Ishikawa (cell line): Measurements from ENCODE around the gene SRPK2.

ENCODE experiments used
- CEBPB ChIP-seq: IDR thresholded peaks from 2 replicates; pipeline ENCODE4 v1.6.1; 2012
- CREB1 ChIP-seq: IDR thresholded peaks from 2 replicates; pipeline ENCODE4 v1.6.1; 2012; ENCODE audit warnings: low read depth
- EGR1 ChIP-seq: IDR thresholded peaks from 2 replicates; pipeline ENCODE4 v1.6.1; 2012
- EP300 ChIP-seq: IDR thresholded peaks from 2 replicates; pipeline ENCODE4 v1.6.1; 2012; ENCODE audit warnings: borderline replicate concordance
- FOXM1 ChIP-seq: IDR thresholded peaks from 2 replicates; pipeline ENCODE4 v1.6.1; 2012; ENCODE audit warnings: low read depth, borderline replicate concordance
- NFIC ChIP-seq: IDR thresholded peaks from 2 replicates; pipeline ENCODE4 v1.6.1; 2012
- RAD21 ChIP-seq: IDR thresholded peaks from 2 replicates; pipeline ENCODE4 v1.6.1; 2012; ENCODE audit warnings: low read depth
- TAF1 ChIP-seq: IDR thresholded peaks from 2 replicates; pipeline ENCODE4 v1.6.1; 2012; ENCODE audit warnings: low read depth, mild to moderate bottlenecking
- TCF12 ChIP-seq: IDR thresholded peaks from 2 replicates; pipeline ENCODE4 v1.6.1; 2012; ENCODE audit warnings: low read depth
- TEAD4 ChIP-seq: IDR thresholded peaks from 2 replicates; pipeline ENCODE4 v1.6.1; 2012
- YY1 ChIP-seq: IDR thresholded peaks from 2 replicates; pipeline ENCODE4 v1.6.1; 2012; ENCODE audit warnings: low read depth
- ZBTB7A ChIP-seq: IDR thresholded peaks from 2 replicates; pipeline ENCODE4 v1.6.1; 2012; ENCODE audit warnings: low read depth
- TF ChIP-seq, protein P1 (sequence below): IDR thresholded peaks from 2 replicates; pipeline ENCODE4 v1.6.1; 2012
- TF ChIP-seq, protein P2 (sequence below): IDR thresholded peaks from 2 replicates; pipeline ENCODE4 v1.6.1; 2012; ENCODE audit warnings: low read depth, mild to moderate bottlenecking
- TF ChIP-seq, protein P3 (sequence below): IDR thresholded peaks from 2 replicates; pipeline ENCODE4 v1.6.1; 2012

The SRPK2 gene

DNA sequence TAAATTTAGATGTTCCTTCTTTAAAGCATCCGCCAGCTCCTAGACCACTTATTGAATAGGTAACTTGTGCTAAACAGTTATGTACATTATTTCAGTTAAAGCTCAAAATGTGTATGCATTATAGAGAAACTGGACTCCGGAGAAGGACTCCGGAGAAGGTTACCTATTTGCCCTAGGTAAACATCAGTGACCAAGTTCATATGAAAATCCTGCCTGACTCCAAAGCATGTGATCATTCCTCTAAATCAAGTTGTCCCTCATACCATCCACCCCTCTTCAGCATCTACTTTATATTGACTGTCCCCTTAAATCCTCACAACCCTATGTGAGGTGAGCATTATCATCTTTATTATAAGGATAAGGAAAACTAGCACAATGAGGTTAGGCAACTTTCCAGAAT is 147.5 kb downstream of the SRPK2 start:
- TF ChIP-seq RAD21 (no peak), NFIC (no peak), FOXM1 (no peak), TEAD4 (no peak), CREB1 (no peak), YY1 (no peak), ZBTB7A (no peak), EP300 (no peak), TAF1 (no peak), CEBPB (no peak), EGR1 (no peak), TCF12 (no peak)
- TF ChIP-seq, protein P1, sequence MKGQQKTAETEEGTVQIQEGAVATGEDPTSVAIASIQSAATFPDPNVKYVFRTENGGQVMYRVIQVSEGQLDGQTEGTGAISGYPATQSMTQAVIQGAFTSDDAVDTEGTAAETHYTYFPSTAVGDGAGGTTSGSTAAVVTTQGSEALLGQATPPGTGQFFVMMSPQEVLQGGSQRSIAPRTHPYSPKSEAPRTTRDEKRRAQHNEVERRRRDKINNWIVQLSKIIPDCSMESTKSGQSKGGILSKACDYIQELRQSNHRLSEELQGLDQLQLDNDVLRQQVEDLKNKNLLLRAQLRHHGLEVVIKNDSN, result no peak
- TF ChIP-seq, protein P2, sequence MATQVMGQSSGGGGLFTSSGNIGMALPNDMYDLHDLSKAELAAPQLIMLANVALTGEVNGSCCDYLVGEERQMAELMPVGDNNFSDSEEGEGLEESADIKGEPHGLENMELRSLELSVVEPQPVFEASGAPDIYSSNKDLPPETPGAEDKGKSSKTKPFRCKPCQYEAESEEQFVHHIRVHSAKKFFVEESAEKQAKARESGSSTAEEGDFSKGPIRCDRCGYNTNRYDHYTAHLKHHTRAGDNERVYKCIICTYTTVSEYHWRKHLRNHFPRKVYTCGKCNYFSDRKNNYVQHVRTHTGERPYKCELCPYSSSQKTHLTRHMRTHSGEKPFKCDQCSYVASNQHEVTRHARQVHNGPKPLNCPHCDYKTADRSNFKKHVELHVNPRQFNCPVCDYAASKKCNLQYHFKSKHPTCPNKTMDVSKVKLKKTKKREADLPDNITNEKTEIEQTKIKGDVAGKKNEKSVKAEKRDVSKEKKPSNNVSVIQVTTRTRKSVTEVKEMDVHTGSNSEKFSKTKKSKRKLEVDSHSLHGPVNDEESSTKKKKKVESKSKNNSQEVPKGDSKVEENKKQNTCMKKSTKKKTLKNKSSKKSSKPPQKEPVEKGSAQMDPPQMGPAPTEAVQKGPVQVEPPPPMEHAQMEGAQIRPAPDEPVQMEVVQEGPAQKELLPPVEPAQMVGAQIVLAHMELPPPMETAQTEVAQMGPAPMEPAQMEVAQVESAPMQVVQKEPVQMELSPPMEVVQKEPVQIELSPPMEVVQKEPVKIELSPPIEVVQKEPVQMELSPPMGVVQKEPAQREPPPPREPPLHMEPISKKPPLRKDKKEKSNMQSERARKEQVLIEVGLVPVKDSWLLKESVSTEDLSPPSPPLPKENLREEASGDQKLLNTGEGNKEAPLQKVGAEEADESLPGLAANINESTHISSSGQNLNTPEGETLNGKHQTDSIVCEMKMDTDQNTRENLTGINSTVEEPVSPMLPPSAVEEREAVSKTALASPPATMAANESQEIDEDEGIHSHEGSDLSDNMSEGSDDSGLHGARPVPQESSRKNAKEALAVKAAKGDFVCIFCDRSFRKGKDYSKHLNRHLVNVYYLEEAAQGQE, result no peak
- TF ChIP-seq, protein P3, sequence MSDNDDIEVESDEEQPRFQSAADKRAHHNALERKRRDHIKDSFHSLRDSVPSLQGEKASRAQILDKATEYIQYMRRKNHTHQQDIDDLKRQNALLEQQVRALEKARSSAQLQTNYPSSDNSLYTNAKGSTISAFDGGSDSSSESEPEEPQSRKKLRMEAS, result no peak

DNA sequence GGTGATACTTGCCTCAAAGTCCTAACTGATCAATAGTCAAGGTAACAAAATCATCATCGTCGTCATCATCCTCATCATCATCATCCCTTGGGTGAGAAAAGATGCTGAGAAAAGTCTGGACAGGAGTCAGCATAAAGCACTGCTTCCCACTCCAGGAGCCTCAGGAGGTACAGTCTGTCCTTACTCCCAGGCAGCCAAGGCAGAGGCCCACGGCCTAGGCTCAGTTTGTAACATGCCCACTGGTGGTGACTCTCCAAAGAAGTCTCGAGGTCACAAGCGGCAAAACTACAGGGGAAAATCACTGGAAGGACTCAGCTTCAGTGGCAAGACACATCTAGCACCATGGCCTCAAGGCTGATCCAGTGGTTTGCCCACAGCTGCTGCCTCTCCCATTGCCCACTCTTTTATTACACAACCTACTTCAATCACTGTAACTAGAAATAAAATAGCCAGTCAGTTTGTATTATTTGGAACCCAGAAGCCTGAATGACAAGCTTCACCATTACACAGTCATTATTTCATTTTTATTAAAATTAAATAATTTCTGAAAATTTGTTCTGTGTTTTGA is 150.4 kb downstream of the SRPK2 start:
- TF ChIP-seq, protein P1, result no peak
- no peak for TF ChIP-seq TAF1
- TF ChIP-seq, protein P3, result no peak
- no peak for TF ChIP-seq RAD21
- TF ChIP-seq EGR1, result no peak
- TF ChIP-seq EP300, result no peak
- TF ChIP-seq NFIC, result no peak
- TF ChIP-seq ZBTB7A, result no peak
- TF ChIP-seq YY1, result no peak
- TF ChIP-seq TCF12, result no peak

DNA sequence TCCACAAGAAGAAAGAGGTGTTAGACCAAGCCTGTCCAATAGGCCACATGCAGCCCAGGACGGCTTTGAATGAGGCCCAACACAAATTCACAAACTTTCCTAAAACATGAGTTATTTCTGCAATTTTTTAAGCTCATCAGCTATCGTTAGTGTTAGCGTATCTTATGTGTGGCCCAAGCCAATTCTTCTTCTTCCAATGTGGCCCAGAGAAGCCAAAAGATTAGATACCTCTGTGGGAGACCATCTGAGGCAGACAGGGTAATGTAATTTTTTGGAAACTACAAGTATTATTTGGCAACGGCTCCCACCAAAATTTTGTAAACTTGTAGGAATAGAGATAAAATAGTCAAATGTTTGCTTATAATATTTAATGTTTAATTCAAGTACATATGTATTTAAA is 153.8 kb downstream of the SRPK2 start:
- TF ChIP-seq, protein P3, result no peak
- TF ChIP-seq EGR1 (no peak), FOXM1 (no peak)
- TF ChIP-seq, protein P1, result no peak

DNA sequence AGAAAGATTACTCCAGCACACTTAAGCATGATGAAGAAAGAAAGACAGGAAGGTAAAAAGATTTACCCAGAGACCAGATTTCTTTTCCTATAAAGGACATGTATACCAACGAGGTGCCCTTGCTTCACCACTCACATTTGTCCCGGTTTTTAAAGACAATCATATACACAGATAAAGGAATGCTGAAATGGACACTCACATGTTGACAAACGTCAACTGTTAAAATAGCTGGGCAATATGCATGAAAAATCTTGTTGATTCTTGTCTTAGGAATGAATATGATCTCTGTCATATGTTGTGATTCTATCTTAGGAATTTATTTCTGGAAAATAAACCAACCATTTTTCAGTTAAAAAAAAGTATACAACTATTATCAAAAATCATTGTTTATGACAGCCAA is 158.2 kb downstream of the SRPK2 start:
- TF ChIP-seq NFIC, result no peak
- TF ChIP-seq ZBTB7A, result no peak
- TF ChIP-seq CEBPB, result no peak

DNA sequence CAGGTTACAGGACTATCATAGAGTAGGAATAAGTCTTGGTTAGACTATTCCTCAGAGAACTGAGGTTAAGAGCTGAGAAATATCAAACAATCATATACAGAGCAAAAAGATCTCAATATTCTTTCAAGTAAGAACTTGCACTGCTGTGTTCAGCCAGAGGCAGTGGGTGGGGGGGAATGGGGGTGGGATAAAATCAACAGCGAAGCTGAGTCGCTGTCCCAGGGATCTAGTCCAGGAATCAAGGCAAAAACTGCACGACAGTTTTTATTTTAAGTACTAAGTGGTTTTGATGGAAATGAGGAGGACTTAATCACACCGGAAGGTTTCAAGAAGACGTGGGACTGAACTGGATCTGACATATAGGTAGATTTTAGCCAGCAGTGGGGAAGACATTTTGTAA is 159.1 kb downstream of the SRPK2 start:
- TF ChIP-seq, protein P2, result no peak
- TF ChIP-seq, protein P1, result no peak
- TF ChIP-seq, protein P3, result no peak
- no peak for TF ChIP-seq TAF1
- TF ChIP-seq CREB1, result no peak
- TF ChIP-seq TCF12, result no peak
- no peak for TF ChIP-seq NFIC
- no peak for TF ChIP-seq RAD21
- TF ChIP-seq ZBTB7A, result no peak
